Right atrium auricular region (tissue), 2 donors: ENCODE measurements around the gene ESPL1. TPM values are rescaled to one million over a fixed set of nuclear protein-coding genes. Genes with fewer than 3 reads are reported as not detected.
A peak's percentile ranks its signal among the peaks of the same experiment; 100 is the strongest.
"Not testable (repeated sequence)": the region's sequence is repeated elsewhere in the genome, so short reads cannot be mapped to it uniquely, and the experiment has no call there.

Experiments
- DNase-seq: peaks from one replicate; pipeline ENCODE4 v3.0.0-alpha.2; 2019; ENCODE audit warnings: low spot score
- H3K27ac ChIP-seq, 2 donors: fragments of 200-600 bp; sonication (generic); 1 replicate in 1 of 2; 2 replicates in 1 of 2; pipeline ENCODE4 v1.5.1; 2016 to 2019
- H3K27me3 ChIP-seq, 2 donors: fragments of 200-600 bp; sonication (generic); one replicate each; pipeline versions ENCODE4 v1.5.1 to v1.6.0; 2017 to 2019
- H3K36me3 ChIP-seq: fragments of 200-600 bp; sonication (generic); one replicate; pipeline ENCODE4 v1.5.1; 2016
- H3K4me1 ChIP-seq, 2 donors: fragments of 200-600 bp; sonication (generic); one replicate each; pipeline versions ENCODE4 v1.5.1 to v1.6.0; 2017 to 2019
- H3K4me3 ChIP-seq, 2 donors: fragments of 200-600 bp; sonication (generic); 1 replicate in 1 of 2; 2 replicates in 1 of 2; pipeline ENCODE4 v1.5.1; 2017 to 2019; ENCODE audit warnings: mild to moderate bottlenecking in 1 of 2, moderate library complexity in 1 of 2
- H3K9me3 ChIP-seq, 2 donors: fragments of 200-600 bp; sonication (generic); one replicate each; pipeline ENCODE4 v1.5.1; 2019
- CTCF ChIP-seq, 2 donors: fragments of 200-600 bp; sonication (generic); IDR thresholded peaks; one replicate each; pipeline ENCODE4 v1.5.1; 2019; ENCODE audit warnings: antibody characterized with exemption in 2 of 2
- total RNA-seq, 2 donors: library from RNA; depleted of rRNA; stranded (reverse); fragments of >200 nt; gene quantifications; one replicate each; pipeline ENCODE4 v1.1.0, GENCODE V29; 2016

ESPL1 gene
- total RNA-seq, 2 donors from 2014 or later = 0.12 to 0.59 TPM

DNA sequence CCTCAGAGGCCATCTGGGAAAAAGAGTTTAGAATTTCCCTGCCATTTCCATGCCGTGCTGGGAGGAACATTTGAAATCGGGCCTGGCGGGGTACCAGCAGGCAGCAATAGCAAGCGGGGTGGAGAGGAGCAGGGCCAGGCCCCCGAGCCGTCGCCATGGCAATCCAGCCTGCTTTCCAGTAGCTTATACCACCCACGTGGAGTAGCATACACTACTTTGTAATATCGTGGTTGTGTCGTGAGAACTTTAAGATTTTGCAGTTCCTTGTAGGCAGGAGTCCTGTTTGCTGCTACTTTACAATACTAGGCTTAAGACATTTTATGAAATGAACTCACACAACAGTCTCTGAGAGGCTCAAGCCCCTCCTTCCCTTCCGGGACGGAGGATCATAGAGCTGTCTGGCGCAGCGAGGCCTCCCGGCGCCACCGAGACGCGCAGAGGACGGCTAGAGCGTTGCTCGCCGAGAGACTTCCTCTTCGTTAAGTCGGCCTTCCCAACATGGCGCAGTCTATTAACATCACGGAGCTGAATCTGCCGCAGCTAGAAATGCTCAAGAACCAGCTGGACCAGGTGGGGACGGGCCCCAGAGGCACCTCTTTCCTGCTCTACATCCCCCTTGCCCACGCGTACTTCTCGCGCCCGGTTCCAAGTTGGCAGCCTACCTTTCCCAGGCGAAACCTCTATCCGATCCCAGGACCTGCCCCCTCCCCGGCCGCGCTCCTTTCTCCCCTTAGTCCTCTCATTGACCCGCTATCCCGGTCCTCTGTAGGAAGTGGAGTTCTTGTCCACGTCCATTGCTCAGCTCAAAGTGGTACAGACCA, 27.2 kb downstream of the ESPL1 start, which contains the start of gene PFDN5:
Gene PFDN5, plus strand, starts transcription at position 473 of the 821 bp plus-strand sequence. Its CDS starts 26 bp downstream, at position 499.
- peaks cover 0 to 39% of the 10 kb centered on the region in 2 donors for H3K4me1 ChIP-seq
- TF ChIP-seq CTCF (IDR thresholded peaks at IDR 0.05) = no peak
- no peaks in the 10 kb centered on the region for H3K27me3 ChIP-seq
- H3K36me3 ChIP-seq = peaks cover 13% of the 10 kb centered on the region
- DNase-seq = peak; percentile 91
- H3K27ac ChIP-seq = peak within 1 kb of the TSS; percentile 85 to 89
- peak within 1 kb of the TSS; percentile 83 to 88 for H3K4me3 ChIP-seq
- no peaks in the 10 kb centered on the region for H3K9me3 ChIP-seq

GRCh38 chr12:53295891-53296219, 27.8 kb downstream of the ESPL1 start:
- H3K27me3 ChIP-seq = no peaks in the 10 kb centered on the region
- peak overlapping the region; percentile 85 to 89 for H3K27ac ChIP-seq
- peaks cover 13% of the 10 kb centered on the region for H3K36me3 ChIP-seq
- H3K9me3 ChIP-seq = no peaks in the 10 kb centered on the region
- peaks cover 0 to 42% of the 10 kb centered on the region in 2 donors for H3K4me1 ChIP-seq
- H3K4me3 ChIP-seq = peak overlapping the region; percentile 83 to 88
- TF ChIP-seq CTCF (IDR thresholded peaks at IDR 0.05) = no peak
- no peak for DNase-seq

- Histone ChIP-seq H3K36me3 (peaks cover 13% of the 10 kb centered on the region), H3K4me1 (peaks cover 0 to 50% of the 10 kb centered on the region in 2 donors)
- H3K27ac ChIP-seq, H3K9me3 ChIP-seq, H3K27me3 ChIP-seq, DNase-seq, H3K4me3 ChIP-seq: not testable (repeated sequence)
These were observed 29.0 kb downstream of the ESPL1 start for GRCh38 chr12:53297106-53297505.

DNA sequence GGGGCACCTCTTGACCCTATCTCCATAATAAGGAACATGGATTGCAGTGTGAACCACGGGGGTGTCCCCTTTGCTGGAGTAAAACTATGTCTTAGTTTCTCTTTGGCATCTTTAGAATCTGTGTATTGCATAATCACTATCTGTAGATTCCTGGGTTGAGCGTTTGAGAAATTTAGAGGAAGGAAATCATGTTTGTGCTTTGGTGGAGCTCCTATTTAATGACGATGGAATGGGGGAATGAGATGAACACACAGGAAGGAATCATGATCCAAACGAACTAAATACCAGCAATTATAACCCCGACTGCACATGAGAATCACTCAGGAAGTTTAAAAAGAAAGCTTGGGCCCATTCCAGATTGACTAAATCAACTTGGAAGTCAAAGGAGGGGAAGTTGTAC, 30.1 kb downstream of the ESPL1 start:
- Histone ChIP-seq H3K4me1 (peaks cover 0 to 55% of the 10 kb centered on the region in 2 donors), H3K36me3 (peaks cover 13% of the 10 kb centered on the region), H3K27ac (no peak overlapping the region), H3K27me3 (no peaks in the 10 kb centered on the region), H3K4me3 (no peak overlapping the region), H3K9me3 (no peaks in the 10 kb centered on the region)
- DNase-seq = no peak
- no peak for TF ChIP-seq CTCF (IDR thresholded peaks at IDR 0.05)

DNA sequence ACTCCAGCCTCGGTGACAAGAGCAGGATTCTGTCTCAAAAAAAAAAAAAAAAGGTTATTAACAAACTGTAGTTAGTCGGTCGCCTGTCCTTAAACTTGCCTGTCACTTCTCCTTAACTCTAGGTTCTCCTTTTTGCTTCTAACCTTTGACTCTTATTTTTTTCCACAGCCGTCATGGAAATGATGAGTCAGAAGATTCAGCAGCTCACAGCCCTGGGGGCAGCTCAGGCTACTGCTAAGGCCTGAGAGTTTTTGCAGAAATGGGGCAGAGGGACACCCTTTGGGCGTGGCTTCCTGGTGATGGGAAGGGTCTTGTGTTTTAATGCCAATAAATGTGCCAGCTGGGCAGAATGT, 31.0 kb downstream of the ESPL1 start:
- TF ChIP-seq CTCF (IDR thresholded peaks at IDR 0.05) = no peak
- Histone ChIP-seq H3K27me3 (no peaks in the 10 kb centered on the region), H3K9me3 (no peaks in the 10 kb centered on the region), H3K27ac (peak overlapping the region; percentile 71 to 74), H3K36me3 (peaks cover 13% of the 10 kb centered on the region), H3K4me3 (peak overlapping the region in 1 of 2 donors; percentile 74), H3K4me1 (peaks cover 0 to 55% of the 10 kb centered on the region in 2 donors)
- DNase-seq = no peak

- Histone ChIP-seq H3K9me3 (no peaks in the 10 kb centered on the region), H3K4me1 (peaks cover 0 to 52% of the 10 kb centered on the region in 2 donors), H3K27ac (peak within 1 kb of the TSS; percentile 71 to 74), H3K27me3 (no peaks in the 10 kb centered on the region), H3K4me3 (peak within 1 kb of the TSS; percentile 74 to 81), H3K36me3 (peaks cover 13% of the 10 kb centered on the region)
- peak in 1 of 2 donors; percentile 50 for TF ChIP-seq CTCF (IDR thresholded peaks at IDR 0.05)
- DNase-seq = peak; percentile 85
These were observed 31.5 kb downstream of the ESPL1 start, which contains the start of gene MYG1 for GRCh38 chr12:53299454-53300180. MYG1 (plus strand) TSS chr12:53299695; CDS start chr12:53299738, 43 bp downstream.
